ENCODE measurements around the gene SIM2.

Gene SIM2

GRCh38 chr21:36686955-36687354, 12.0 kb upstream of the SIM2 start:
- no peak for DNase-seq

DNA sequence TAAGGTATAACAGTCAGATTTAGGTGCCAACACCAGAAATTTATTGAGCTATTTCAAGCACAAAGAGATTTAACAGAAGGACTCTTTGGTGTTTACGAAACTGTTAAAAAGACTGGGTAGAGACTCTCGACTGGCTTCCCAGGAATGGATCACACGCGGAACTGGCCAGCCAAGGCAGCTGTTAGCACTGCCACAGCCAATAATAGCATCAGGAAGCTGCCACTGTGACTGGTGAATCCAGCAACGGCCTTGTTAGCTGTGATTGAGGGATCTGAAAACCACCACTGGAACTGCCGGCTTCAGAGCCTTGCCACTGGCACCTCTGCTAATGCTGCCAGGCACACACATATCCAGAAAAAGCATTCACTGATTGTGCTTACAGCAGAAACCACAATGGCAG, 10.6 kb upstream of the SIM2 start:
- no peak for DNase-seq

- no peak for DNase-seq
Observed at GRCh38 chr21:36689324-36689723, 9.6 kb upstream of the SIM2 start.

DNA sequence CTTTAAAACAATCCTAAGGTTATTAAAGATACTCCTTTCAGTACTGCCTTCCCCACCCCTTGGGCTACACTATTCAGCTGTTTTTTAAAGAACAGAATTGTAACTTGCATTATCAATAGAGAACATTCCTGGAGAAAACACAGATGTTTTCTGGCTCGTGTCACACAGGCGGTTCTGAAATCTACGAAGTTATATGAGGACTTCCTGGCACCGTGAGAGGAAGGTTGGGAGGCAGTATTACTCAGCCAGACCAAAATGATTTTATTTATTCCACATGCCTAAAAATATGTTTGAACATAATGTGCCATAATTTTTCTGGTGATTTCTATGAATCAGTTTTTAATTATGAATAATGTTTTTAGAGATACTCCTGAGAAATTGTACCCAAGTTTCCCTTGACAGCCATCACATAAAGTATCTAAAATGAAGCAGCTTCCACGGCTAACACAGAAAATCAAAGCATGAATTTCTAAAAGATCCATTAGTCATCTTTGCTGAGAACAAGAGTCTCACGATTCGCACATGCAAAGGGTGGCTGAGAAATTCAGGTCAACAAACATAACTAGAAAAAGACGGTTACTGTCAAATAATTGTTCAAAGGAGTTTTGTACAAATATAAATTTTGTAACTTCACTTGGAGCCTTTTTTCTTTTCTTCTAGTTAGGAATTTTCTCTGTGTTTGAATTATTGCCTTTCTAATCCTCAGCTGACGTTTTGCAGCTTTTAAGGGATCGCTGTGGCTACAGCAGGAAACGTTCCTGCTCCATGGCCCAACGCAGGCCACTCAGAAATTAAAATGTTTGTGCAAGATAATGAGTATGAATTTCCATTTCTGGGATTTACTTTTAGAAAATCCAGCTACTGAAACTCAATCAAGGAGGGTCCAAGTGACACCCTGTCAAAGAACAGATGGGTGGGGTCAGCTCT, 8.0 kb upstream of the SIM2 start:
- no peak for DNase-seq

DNA sequence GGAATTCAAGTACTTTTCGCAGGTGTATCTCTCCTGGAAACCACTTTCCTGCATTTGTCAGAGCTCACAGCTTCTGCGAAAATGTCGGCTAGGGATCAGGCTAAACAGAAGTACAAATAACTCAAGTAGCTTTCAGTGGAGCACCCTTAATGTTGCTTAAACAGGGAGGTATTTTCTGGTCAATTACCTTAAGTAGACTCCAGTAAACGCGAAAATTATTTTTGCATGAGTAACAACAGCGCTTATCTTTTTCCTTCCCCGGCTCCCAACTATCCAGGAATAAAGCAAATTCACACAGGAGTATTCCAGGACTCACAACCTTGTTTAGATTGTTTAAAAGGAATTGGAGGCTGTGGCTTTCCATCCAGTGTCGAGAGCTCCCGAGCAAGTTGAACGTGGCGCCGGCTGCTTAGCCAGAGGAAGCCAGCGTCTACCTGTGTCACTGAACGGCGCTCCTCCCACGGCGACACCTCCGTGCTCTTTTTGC, 7.3 kb upstream of the SIM2 start:
- DNase-seq = peak; percentile 35

GRCh38 chr21:36692114-36692834, 6.6 kb upstream of the SIM2 start:
- no peak for DNase-seq

GRCh38 chr21:36692835-36693488, 6.0 kb upstream of the SIM2 start:
- no peak for DNase-seq

DNA sequence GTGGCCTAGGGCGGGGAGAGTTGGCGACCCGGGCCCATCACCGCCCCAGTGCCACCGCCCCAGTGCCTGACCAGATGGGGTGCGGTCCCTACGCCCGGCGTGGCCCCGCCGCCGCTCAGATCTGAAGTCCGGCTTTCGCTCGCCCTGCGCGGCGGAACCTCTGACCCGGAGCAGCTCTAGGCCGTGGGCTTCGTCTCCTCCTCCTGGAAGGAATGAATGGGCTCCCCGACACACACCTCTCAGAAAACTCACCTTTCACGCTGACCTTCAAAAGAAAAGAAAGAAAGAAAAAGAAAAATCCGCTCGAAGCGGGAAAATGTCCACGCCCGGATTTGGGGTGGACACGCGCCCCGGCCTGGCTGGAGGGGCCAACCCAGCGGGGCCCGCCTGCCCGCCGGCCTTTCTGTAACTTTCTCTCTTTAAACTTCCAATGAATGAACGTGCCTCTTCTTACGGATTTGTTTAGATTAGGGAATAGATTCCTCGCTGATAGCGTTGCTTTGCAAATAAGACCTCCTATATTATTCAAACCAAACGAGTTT, 5.4 kb upstream of the SIM2 start:
- no peak for DNase-seq

DNA sequence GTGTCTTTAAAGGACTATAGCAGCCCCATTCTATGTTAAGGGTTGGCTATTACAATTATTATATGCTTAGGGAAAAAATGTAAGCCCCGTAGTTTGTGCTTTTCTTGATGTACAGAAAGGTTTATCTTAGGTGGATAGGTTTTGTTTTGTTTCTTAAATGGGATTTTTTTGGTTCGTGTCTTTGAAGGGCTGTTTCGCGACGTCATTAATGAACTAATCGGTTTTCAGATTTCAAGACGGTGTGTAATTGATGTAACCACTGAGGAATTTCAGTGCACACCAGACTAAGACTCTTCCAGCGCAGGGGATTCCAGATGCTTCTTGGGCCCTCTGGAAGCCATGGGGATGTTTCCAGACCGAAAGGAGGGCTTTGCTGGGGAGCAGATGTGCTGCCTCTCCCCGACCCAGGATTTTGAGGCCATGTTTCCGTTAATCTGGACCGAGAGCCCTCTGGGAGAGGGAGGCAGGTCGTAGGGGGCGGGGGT, 4.8 kb upstream of the SIM2 start:
- no peak for DNase-seq

GRCh38 chr21:36694593-36695282, 4.2 kb upstream of the SIM2 start:
- no peak for DNase-seq

GRCh38 chr21:36695283-36695634, 3.7 kb upstream of the SIM2 start:
- DNase-seq = no peak

DNA sequence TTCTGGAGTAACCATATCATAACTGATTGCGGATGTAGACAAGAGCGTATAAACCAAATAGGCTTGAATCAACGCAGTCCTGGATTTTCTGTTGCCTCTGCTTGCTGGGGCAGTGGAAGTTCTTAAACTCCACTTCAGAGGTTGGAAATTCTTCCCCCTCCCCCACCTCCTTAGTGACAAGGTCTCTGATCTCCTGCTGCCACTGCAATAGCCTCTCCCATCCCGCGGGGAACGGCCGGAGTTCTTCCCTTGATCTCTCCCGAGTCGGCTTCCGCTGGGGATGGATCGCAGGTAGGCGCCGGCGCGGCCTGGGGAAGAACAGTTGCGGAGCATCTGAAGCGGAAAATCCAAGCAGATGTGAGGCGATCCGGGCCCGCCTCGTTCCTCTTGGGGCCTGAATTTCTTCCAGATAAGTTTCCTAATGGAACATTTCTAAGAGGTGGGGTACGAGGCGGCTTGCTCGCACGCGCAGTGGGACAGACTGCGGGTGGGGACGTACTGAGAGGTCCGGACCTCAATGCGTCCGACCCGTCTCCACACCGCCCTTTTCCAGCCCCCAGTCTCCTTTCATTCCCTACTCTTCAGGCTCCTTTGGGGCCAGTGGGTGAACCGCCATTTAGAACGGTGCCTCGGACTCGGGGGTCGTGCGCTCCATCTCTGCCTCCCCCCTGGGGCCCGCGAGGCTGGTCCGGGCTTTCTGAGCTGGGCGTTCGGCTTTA, 3.1 kb upstream of the SIM2 start:
- DNase-seq = no peak

DNA sequence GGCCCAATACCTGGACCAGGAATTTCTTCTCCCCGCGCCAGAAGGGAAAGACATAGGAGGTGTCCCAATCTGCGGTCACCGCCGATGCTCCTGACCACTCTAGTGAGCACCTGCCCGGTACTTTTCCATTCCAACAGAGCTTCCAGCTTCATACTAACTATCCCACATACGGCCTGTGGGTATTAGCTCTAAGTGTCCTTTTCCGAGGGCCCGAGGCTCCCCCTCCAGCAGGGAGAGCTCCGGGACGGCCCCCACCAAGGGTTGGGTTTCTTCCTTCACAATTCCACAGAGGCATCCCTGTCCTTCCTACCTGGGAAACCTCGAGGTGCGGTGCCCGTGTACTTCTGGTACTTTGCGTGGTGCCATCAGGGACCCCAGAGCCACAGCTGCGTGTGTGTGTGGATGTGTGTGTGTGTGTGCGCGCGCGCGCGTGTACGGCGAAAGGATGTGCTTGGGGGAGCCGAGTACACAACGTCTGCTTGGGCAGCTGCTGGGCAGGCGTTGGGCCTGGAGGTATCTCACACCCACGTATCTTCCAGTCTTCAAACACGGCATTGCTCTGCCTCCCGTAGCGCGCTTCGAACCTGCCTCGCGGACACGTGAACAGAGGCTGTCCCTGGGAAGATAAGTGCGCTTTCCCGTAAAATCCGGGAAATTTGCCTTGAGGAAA, 2.4 kb upstream of the SIM2 start:
- no peak for DNase-seq

DNA sequence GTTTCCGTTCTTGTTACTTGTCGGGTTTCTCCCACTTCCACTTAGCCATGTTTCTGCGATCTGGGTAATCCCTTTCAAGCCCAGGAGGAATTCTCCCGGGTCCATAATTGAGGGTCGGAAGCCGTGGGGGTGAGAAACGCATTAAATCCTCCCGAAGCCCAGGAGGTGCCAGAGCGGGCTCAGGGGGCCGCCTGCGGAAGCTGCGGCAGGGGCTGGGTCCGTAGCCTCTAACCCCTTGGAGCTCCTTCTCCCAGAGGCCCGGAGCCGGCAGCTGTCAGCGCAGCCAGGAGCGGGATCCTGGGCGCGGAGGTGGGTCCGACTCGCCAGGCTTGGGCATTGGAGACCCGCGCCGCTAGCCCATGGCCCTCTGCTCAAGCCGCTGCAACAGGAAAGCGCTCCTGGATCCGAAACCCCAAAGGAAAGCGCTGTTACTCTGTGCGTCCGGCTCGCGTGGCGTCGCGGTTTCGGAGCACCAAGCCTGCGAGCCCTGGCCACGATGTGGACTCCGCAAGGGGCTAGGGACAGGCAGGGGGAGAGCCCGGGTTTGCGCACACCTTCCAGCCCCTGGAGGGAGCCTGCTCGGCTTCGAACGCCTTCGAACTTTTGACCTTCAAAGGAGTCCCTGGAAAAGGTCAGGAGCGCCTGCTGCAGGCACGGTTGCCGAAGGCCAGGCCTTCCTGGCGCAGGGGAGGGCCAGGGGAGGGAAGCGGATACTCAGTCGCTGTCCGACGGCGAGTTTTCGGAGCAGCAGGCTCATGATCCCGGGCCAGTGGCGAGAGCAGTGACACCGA, 1.7 kb upstream of the SIM2 start:
- no peak for DNase-seq

- no peak for DNase-seq
Observed at GRCh38 chr21:36697851-36698384, 997 bp upstream of the SIM2 start.

DNA sequence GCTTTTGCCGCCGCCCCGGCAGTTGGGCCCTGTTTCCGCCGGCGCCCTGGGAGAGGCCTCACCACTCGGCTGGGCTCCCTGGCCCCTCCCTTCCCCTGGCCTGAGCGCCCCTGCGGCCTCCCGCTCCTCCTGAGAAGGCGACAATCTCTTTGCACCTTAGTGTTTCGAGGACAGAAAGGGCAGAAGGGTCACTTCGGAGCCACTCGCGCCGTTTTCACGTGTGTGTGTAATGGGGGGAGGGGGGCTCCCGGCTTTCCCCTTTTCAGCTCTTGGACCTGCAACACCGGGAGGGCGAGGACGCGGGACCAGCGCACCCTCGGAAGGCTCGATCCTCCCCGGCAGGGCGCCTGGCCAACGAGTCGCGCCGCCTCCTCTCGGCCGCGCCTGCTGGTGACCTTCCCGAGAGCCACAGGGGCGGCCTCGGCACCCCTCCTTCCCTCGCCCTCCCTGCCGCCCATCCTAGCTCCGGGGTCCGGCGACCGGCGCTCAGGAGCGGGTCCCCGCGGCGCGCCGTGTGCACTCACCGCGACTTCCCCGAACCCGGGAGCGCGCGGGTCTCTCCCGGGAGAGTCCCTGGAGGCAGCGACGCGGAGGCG, 432 bp upstream of the SIM2 start:
- peak; percentile 23 for DNase-seq

DNA sequence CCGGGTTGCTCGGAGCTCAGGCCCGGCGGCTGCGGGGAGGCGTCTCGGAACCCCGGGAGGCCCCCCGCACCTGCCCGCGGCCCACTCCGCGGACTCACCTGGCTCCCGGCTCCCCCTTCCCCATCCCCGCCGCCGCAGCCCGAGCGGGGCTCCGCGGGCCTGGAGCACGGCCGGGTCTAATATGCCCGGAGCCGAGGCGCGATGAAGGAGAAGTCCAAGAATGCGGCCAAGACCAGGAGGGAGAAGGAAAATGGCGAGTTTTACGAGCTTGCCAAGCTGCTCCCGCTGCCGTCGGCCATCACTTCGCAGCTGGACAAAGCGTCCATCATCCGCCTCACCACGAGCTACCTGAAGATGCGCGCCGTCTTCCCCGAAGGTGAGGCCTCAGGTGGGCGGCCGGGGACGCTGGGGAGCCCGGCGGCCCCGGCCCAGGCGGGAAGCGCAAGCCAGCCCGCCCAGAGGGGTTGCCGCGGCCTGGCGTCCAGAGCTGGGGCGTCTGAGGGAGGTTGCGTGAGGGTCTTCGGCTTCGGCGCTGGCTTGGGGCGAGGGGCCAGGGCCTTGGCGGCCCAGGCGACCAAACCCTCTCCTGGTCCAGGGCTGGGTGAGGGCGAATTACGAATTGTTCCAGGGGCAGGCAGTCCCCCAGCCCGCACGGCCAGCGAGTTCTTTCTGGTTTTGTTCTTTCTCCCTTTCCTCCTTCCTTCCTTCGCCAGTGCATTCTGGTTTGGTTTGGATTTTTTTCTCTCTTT, 805 bp downstream of the SIM2 start:
- no peak for DNase-seq

- no peak for DNase-seq
Observed at GRCh38 chr21:36700295-36700970, 1.5 kb downstream of the SIM2 start.

Measured in NCI-H226 (cell line).